Measurements from ENCODE around the gene HMGN1. TPM values are rescaled to one million over a fixed set of nuclear protein-coding genes. Genes with fewer than 3 reads are reported as not detected.
A peak's percentile ranks its signal among the peaks of the same experiment; 100 is the strongest.

HMGN1 gene
- polyA plus RNA-seq, 1 experiment = 288 TPM

DNA sequence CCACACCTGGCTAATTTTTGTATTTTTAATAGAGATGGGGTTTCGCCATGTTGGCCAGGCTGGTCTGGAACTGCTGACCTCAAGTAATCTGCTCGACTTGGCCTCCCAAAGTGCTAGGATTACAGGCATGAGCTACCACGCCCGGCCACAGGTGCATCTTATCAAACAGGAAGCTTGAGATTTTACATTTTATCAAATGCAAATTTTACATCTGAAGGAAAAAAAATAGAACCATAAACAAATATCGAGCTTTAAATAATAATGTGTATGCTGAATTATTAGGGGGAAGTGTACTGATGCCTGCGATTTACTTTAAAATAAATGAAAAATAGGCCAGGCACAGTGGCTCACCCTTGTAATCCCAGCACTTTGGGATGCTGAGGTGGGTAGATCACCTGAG, 18.9 kb downstream of the HMGN1 start:
- Histone ChIP-seq H3K27ac (ENCODE audit: low read depth, low read length) (no peak overlapping the region), H3K4me3 (ENCODE audit: low read depth, low read length) (no peak overlapping the region), H3K9me3 (ENCODE audit: control insufficient read depth, insufficient read depth, low read length) (no peaks in the 10 kb centered on the region), H3K27me3 (ENCODE audit: control insufficient read depth, insufficient read depth, low read length) (no peaks in the 10 kb centered on the region)
- ChIA-PET POLR2A (interaction anchor here (0.8 kb wide), 1 partner anchor 10 kb away, joined by 3 read pairs; no protein-coding TSS in a partner anchor), CTCF (no interaction called here)
- TF ChIP-seq, protein P1, sequence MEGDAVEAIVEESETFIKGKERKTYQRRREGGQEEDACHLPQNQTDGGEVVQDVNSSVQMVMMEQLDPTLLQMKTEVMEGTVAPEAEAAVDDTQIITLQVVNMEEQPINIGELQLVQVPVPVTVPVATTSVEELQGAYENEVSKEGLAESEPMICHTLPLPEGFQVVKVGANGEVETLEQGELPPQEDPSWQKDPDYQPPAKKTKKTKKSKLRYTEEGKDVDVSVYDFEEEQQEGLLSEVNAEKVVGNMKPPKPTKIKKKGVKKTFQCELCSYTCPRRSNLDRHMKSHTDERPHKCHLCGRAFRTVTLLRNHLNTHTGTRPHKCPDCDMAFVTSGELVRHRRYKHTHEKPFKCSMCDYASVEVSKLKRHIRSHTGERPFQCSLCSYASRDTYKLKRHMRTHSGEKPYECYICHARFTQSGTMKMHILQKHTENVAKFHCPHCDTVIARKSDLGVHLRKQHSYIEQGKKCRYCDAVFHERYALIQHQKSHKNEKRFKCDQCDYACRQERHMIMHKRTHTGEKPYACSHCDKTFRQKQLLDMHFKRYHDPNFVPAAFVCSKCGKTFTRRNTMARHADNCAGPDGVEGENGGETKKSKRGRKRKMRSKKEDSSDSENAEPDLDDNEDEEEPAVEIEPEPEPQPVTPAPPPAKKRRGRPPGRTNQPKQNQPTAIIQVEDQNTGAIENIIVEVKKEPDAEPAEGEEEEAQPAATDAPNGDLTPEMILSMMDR (IDR thresholded peaks at IDR 0.05; ENCODE audit: low read depth, low read length) = no peak
- no peak for DNase-seq (ENCODE audit: low read depth, low spot score)

DNA sequence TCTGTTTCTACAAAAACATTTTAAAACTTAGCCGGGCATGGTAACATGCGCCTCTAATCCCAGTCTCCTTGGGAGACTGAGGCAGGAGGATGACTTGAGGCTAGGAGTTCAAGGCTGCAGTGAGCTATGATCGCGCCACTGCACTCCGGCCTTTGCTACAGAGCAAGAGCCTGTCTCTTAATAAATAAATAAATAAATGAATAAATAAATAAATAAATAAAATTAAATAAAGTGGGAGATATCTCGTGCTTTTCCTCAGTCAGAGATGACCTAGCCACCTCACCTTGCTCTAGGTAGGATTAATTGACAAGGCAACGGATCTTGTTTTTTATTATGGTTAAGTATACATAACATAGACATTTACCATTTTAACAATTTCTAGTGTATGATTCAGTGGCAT, 21.2 kb downstream of the HMGN1 start:
- Histone ChIP-seq H3K4me3 (ENCODE audit: low read depth, low read length) (no peak overlapping the region), H3K9me3 (ENCODE audit: control insufficient read depth, insufficient read depth, low read length) (no peaks in the 10 kb centered on the region), H3K27me3 (ENCODE audit: control insufficient read depth, insufficient read depth, low read length) (no peaks in the 10 kb centered on the region), H3K27ac (ENCODE audit: low read depth, low read length) (no peak overlapping the region)
- POLR2A ChIA-PET = no interaction called here
- CTCF ChIA-PET = no interaction called here
- no peak for DNase-seq (ENCODE audit: low read depth, low spot score)
- TF ChIP-seq, protein P1 (IDR thresholded peaks at IDR 0.05; ENCODE audit: low read depth, low read length) = no peak

DNA sequence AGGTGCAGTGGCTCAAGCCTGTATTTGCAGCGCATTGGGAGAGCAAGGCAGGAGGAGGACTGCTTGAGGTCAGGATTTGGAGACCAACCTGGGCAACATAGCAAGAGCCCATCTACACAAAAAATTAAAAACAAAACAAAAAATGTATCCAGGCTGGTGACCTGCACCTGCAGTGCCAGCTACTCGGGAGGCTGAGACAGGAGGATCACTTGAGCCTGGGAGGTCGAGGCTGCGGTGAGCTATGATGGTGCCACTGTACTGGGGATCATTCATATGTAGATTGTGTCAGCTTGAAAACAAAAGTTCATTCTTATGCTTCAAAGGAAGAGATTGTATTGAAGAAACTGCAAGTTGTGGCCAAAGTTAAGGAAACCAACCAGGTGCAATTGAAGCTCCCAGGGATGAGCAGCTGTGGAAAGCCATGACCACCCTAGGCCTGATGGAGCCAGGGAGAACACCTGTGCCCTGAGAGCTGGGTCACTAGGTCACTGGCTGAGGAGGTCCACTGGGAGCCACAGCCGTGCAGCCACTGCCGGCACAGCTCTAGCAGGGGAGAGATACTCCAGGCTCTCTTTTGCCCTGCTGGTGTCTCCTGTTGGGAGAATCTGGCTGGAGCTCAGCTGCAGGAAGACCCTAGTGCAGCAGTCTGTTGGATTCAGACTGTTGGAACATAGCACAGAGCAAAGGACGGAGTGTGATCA, 22.1 kb downstream of the HMGN1 start:
- ChIA-PET POLR2A (interaction anchor here (0.7 kb wide), 1 partner anchor 15 kb away, joined by 3 read pairs; no protein-coding TSS in a partner anchor), CTCF (interaction anchor here (0.5 to 1.1 kb wide), 2 partner anchors 14 to 19 kb away, joined by 3 read pairs; no protein-coding TSS in a partner anchor)
- TF ChIP-seq, protein P1 (IDR thresholded peaks at IDR 0.05; ENCODE audit: low read depth, low read length) = no peak
- DNase-seq (ENCODE audit: low read depth, low spot score) = no peak
- no peak overlapping the region for H3K27ac ChIP-seq (ENCODE audit: low read depth, low read length)
- no peaks in the 10 kb centered on the region for H3K9me3 ChIP-seq (ENCODE audit: control insufficient read depth, insufficient read depth, low read length)
- H3K27me3 ChIP-seq (ENCODE audit: control insufficient read depth, insufficient read depth, low read length) = no peaks in the 10 kb centered on the region
- H3K4me3 ChIP-seq (ENCODE audit: low read depth, low read length) = no peak overlapping the region

DNA sequence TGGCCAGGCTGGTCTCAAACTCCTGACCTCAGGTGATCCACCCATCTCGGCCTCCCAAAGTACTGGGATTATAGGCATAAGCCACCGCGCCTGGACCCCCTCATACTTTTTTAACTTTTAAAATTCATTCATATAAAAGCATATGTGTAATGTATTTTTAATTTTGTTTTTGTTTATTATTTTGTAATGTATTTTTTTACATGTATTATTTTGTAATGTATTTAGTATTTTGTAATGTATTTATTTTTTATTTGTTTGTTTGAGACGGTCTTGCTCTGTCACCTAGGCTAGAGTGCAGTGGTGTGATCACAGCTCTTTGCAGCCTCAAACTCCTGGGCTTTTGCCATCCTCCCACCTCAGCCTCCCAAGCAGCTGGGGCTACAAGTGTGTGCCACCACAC, 23.4 kb downstream of the HMGN1 start:
- POLR2A ChIA-PET = no interaction called here
- TF ChIP-seq, protein P1 (IDR thresholded peaks at IDR 0.05; ENCODE audit: low read depth, low read length) = no peak
- H3K27ac ChIP-seq (ENCODE audit: low read depth, low read length) = no peak overlapping the region
- DNase-seq (ENCODE audit: low read depth, low spot score) = no peak
- CTCF ChIA-PET = no interaction called here
- H3K9me3 ChIP-seq (ENCODE audit: control insufficient read depth, insufficient read depth, low read length) = no peaks in the 10 kb centered on the region
- no peak overlapping the region for H3K4me3 ChIP-seq (ENCODE audit: low read depth, low read length)
- H3K27me3 ChIP-seq (ENCODE audit: control insufficient read depth, insufficient read depth, low read length) = no peaks in the 10 kb centered on the region

DNA sequence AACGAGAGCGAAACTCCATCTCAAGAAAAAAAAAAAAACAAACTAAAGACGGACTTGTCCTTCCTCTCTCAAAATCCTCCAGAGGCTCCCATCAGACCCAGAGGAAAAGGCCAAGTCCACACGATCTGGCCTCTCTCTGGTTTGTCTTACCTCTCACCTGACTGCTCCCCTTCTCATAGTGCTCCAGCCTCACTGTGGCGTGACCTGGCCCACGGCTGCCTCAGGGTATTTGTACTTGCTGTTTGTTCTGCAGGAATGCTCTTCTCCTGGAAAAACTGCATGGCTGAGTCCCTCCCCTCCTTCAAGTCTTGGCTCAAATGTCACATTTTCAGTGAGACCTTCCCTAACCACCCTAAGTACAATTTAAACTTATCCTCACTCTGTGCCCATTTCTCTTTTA, 27.5 kb downstream of the HMGN1 start:
- CTCF ChIA-PET = interaction anchor here (1.0 kb wide), 1 partner anchor 120 kb away, joined by 12 read pairs; no protein-coding TSS in a partner anchor
- Histone ChIP-seq H3K9me3 (ENCODE audit: control insufficient read depth, insufficient read depth, low read length) (no peaks in the 10 kb centered on the region), H3K4me3 (ENCODE audit: low read depth, low read length) (no peak overlapping the region), H3K27ac (ENCODE audit: low read depth, low read length) (peak overlapping the region; percentile 21), H3K27me3 (ENCODE audit: control insufficient read depth, insufficient read depth, low read length) (no peaks in the 10 kb centered on the region)
- DNase-seq (ENCODE audit: low read depth, low spot score) = no peak
- TF ChIP-seq, protein P1 (IDR thresholded peaks at IDR 0.05; ENCODE audit: low read depth, low read length) = no peak
- POLR2A ChIA-PET = no interaction called here
